C4-2B (cell line): ENCODE measurements around the gene ARHGAP22.

Experiments
- H3K27ac ChIP-seq: fragments of 450-650 bp; 2 replicates; pipeline ENCODE4 v1.5.1; 2017
- ZFX ChIP-seq: fragments of 450-650 bp; IDR thresholded peaks from 2 replicates; pipeline ENCODE4 v1.6.1; 2017
- TF ChIP-seq, protein P1 (sequence below): fragments of 450-650 bp; conservative IDR thresholded peaks from 2 replicates; pipeline ENCODE4 v1.5.1; 2017; ENCODE audit warnings: mild to moderate bottlenecking

The ARHGAP22 gene

DNA sequence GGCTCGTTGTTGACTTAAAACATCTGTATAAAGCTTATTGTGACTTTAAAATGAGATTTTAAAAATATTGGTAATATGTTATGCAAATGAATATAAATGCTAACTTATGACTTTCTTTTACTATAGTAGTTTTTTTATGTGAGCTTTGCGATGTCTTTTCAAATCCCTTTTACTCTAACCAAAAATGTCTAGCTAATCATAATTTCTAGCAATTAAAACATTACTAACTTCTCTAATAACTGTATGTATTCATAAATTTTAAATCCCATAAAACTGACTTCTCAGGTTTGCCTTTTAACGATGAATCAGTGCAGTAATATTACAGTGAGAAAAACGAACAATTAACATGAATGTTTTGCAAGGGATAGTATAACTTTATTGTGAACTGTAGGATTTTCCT is 185.2 kb downstream of the ARHGAP22 start:
- no peak overlapping the region for H3K27ac ChIP-seq
- no peak for TF ChIP-seq ZFX
- TF ChIP-seq, protein P1, sequence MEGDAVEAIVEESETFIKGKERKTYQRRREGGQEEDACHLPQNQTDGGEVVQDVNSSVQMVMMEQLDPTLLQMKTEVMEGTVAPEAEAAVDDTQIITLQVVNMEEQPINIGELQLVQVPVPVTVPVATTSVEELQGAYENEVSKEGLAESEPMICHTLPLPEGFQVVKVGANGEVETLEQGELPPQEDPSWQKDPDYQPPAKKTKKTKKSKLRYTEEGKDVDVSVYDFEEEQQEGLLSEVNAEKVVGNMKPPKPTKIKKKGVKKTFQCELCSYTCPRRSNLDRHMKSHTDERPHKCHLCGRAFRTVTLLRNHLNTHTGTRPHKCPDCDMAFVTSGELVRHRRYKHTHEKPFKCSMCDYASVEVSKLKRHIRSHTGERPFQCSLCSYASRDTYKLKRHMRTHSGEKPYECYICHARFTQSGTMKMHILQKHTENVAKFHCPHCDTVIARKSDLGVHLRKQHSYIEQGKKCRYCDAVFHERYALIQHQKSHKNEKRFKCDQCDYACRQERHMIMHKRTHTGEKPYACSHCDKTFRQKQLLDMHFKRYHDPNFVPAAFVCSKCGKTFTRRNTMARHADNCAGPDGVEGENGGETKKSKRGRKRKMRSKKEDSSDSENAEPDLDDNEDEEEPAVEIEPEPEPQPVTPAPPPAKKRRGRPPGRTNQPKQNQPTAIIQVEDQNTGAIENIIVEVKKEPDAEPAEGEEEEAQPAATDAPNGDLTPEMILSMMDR: no peak

DNA sequence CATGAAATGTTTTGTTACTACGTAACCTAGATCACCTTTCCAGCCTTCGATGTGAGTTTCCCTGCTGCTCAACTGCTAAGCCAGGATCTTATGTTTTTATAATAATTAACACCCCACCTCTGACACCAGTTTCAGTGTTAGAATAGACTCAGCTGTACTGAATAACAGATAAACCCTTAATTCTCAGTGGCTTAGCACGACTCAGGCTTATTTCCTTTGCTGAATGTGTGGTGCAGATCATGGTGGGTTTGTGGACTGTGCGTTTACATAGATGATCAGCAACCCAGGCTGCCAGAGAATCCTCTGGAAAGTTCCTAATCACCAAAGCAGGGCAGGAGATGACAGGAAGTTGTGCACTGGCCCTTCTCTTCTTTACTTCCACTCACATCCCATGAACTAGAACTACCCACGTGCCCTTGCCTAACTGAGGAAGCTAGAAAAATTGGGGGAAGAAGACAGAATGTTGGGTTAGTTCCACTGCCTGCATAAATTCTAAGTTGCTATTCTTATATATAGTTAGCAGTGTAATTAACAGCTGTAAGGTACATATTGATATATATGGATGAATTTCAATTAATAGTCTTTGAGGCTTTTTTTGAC is 186.6 kb downstream of the ARHGAP22 start:
- no peak overlapping the region for H3K27ac ChIP-seq
- no peak for TF ChIP-seq ZFX
- TF ChIP-seq, protein P1: no peak

DNA sequence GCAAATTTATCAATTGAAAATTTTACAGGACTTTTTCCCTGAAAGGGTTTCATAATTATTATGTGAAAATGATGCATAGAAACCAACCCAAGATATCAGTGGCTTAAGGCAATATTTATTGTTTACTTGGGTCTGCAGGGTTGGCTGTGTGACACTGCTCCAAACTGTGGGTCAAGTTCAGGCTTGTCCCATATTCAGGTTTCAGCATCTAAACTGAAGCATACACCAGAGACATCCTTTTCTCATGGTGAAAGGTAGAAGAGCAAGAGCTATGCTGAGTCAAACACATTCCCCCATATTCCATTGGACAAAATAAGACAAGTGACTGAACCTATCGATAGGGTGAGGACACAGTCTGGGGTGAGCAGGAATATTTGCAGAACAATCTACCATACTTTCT is 187.5 kb downstream of the ARHGAP22 start:
- TF ChIP-seq, protein P1: no peak
- no peak for TF ChIP-seq ZFX

DNA sequence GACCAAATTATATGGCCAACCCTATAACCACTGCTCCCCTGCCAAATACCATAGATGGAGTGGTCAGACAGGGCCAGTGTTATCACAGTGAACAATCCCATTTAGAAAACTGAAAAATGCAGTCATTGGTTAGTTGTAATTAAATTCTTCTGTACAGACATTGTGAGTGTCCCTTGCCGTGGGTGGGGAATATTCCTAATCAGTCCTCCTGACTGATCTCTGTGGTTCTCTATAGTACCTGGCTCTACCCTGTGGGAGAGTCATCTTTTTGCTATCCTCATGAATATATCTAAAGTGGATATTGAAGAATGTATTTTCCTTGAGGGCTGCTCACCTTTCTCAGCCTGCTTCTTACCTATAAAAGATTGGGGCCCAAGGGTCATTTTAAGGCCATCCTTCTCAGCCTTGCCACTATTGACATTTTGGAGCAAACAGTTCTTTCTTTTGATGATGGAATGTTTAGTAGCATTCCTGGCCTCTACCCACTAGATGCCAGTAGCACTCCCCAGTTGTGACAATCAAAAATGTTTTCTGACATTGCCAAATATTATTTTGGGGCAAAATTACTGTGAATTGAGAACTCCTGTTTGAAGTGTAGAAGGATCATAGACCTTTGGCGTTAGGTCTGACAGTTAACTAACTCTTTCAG is 188.2 kb downstream of the ARHGAP22 start:
- H3K27ac ChIP-seq: no peak overlapping the region
- TF ChIP-seq, protein P1: no peak
- TF ChIP-seq ZFX: no peak

More for the DNA sequence above, 187.5 kb downstream of the ARHGAP22 start:
- H3K27ac ChIP-seq: no peak overlapping the region

DNA sequence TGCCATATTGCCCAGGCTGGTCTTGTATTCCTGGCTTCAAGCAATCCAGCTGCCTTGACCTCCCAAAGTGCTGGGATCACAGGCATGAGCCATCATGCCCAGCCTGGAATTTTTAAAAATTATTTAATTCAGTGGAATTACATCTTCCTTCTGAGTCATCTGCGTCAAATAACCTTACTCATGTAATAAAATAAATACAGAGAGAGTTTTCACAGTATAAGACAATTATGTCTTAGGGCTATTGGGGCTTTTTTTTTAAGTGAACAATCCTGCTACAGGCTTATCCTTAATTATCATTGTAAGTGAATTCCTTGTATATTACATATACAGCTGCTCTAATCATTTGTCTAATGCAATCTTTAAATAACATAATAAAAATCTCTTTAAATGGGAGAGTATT is 190.1 kb downstream of the ARHGAP22 start:
- TF ChIP-seq, protein P1: no peak
- no peak for TF ChIP-seq ZFX

DNA sequence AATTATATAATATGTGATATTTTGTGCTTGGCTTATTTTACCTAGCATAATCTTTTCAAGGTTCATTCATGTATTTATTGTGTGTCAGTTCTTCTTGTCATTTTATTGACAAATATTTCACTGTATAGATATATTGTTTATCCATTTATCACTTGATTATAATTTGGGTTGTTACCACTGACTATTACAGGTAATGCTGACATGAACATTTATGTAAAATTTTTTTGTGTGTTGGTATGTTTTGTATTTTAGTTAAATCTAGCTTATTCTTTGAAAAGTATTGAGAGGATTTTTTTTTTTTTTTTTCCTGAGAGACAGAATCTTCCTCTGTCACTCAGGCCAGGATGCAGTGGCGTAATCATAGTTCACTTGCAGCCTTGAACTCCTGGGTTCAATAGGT is 190.7 kb downstream of the ARHGAP22 start:
- H3K27ac ChIP-seq: no peak overlapping the region
- TF ChIP-seq, protein P1: no peak
- TF ChIP-seq ZFX: no peak

More for the DNA sequence above, 190.1 kb downstream of the ARHGAP22 start:
- H3K27ac ChIP-seq: no peak overlapping the region

DNA sequence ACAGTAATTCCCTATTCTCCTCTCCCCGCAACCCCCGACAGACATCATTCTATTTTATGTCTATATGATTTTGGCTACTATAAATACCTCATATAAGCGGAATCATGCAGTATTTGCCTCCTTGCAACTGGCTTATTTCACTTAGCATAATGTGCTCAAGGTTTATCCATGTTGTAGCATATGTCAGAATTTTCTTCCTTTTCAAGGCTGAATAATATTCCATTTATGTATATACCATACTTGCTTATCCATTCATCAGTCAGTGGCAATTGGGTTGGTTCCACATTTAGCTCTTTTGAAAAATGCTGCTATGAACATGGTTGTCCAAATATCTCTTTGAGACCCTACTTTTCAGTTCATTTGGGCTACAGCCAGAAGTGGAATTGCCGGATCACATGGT is 191.9 kb downstream of the ARHGAP22 start:
- H3K27ac ChIP-seq: no peak overlapping the region
- TF ChIP-seq, protein P1: no peak
- TF ChIP-seq ZFX: no peak
